Keratinocyte (primary cell): ENCODE measurements around the gene NDRG4. TPM values are rescaled to one million over a fixed set of nuclear protein-coding genes. Genes with fewer than 3 reads are reported as not detected.

Experiments used
- DNase-seq: peaks from one replicate; pipeline ENCODE4 v3.0.0-alpha.2; 2011; ENCODE audit warnings: low read depth, missing footprints, low spot score
- FAIRE-seq: peaks from 2 replicates; lab custom pipeline; 2011; peaks lifted over from hg19 to GRCh38; lab: Jason Lieb, UNC
- H2AFZ ChIP-seq: 2 replicates; pipeline ENCODE4 v1.6.0; 2012; ENCODE audit warnings: low read length, control low read depth, inconsistent platforms; ENCODE audit not compliant: control insufficient read depth
- H3K27ac ChIP-seq: 2 replicates; pipeline ENCODE4 v1.5.1; 2011; ENCODE audit warnings: low read length; ENCODE audit not compliant: control insufficient read depth, insufficient read depth
- H3K27me3 ChIP-seq: 3 replicates; pipeline ENCODE4 v1.6.0; 2011; ENCODE audit warnings: low read length; ENCODE audit not compliant: control insufficient read depth, insufficient read depth; ENCODE audit errors: extremely low read depth
- H3K36me3 ChIP-seq, 2 experiments: 2 replicates in 1 of 2; 3 replicates in 1 of 2; pipeline ENCODE4 v1.5.1; 2011; ENCODE audit warnings: low read length in 2 of 2, mild to moderate bottlenecking in 1 of 2; ENCODE audit not compliant: control insufficient read depth in 2 of 2, insufficient read depth in 2 of 2; ENCODE audit errors: extremely low read depth in 1 of 2
- H3K4me1 ChIP-seq: 3 replicates; pipeline ENCODE4 v1.5.1; 2011; ENCODE audit warnings: low read length; ENCODE audit not compliant: control insufficient read depth, insufficient read depth; ENCODE audit errors: extremely low read depth
- H3K4me2 ChIP-seq: 3 replicates; pipeline ENCODE4 v1.6.0; 2011; ENCODE audit warnings: low read depth, low read length; ENCODE audit not compliant: control insufficient read depth, insufficient read depth; ENCODE audit errors: extremely low read depth
- H3K4me3 ChIP-seq, 3 experiments: fragments of 200-600 bp in 1 of 3; sonication (generic) in 1 of 3; 2 replicates in 2 of 3; 3 replicates in 1 of 3; pipeline ENCODE4 v1.5.1; 2011 to 2016; ENCODE audit warnings: low read length in 3 of 3, mild to moderate bottlenecking in 3 of 3, control low read depth in 2 of 3, inconsistent platforms in 1 of 3, low read depth in 1 of 3, mixed read lengths in 1 of 3, mixed run types in 1 of 3, moderate library complexity in 1 of 3; ENCODE audit not compliant: control insufficient read depth in 2 of 3, insufficient read depth in 2 of 3; ENCODE audit errors: extremely low read depth in 1 of 3
- H3K79me2 ChIP-seq: 2 replicates; pipeline ENCODE4 v1.6.0; 2012; ENCODE audit warnings: low read length; ENCODE audit not compliant: control insufficient read depth, insufficient read depth
- H3K9ac ChIP-seq: 3 replicates; pipeline ENCODE4 v1.6.0; 2011; ENCODE audit warnings: low read length; ENCODE audit not compliant: control insufficient read depth, insufficient read depth; ENCODE audit errors: extremely low read depth
- H3K9me1 ChIP-seq: 3 replicates; pipeline ENCODE4 v1.6.0; 2011; ENCODE audit warnings: low read length; ENCODE audit not compliant: control insufficient read depth, insufficient read depth; ENCODE audit errors: extremely low read depth
- H3K9me3 ChIP-seq: 2 replicates; pipeline ENCODE4 v1.5.1; 2012; ENCODE audit warnings: low read depth, low read length; ENCODE audit not compliant: control insufficient read depth
- H4K20me1 ChIP-seq: 3 replicates; pipeline ENCODE4 v1.6.0; 2011; ENCODE audit warnings: low read length; ENCODE audit not compliant: control insufficient read depth, insufficient read depth; ENCODE audit errors: extremely low read depth
- EZH2 ChIP-seq: IDR thresholded peaks from one replicate; pipeline ENCODE4 v1.6.1; 2012; ENCODE audit warnings: inconsistent platforms, mild to moderate bottlenecking, low read length, moderate library complexity
- dilution Hi-C: fragments of 300-500 bp; cut with MboI; formaldehyde crosslinking; loops from one replicate; pipeline ENCODE4 v1.7.0; 2020; ENCODE audit warnings: low sequenced_read_pairs; ENCODE audit not compliant: extremely low pct_ligation_motif_present
- polyA plus RNA-seq, 5 experiments: library from polyadenylated mRNA; depleted of rRNA in 3 of 5; stranded (reverse) in 3 of 5; stranded (forward) in 1 of 5; unstranded in 1 of 5; fragments of >200 nt; gene quantifications; 1 replicate in 1 of 5; 2 replicates in 3 of 5; 3 replicates in 1 of 5; pipeline versions ENCODE4 v1.2.1 to v1.2.3, GENCODE V29; 2011 to 2012; ENCODE audit warnings: missing spikeins in 2 of 5, low read depth in 1 of 5, low replicate concordance in 1 of 5
- TF ChIP-seq, protein P1 (sequence below), 3 experiments: IDR thresholded peaks in 1 of 3; conservative IDR thresholded peaks in 1 of 3; optimal IDR thresholded peaks in 1 of 3; 2 replicates in 2 of 3; 3 replicates in 1 of 3; pipeline versions ENCODE3 to v1.5.1; 2011; ENCODE audit warnings: low read length in 3 of 3, mild to moderate bottlenecking in 3 of 3, moderate library complexity in 2 of 3, control low read depth in 1 of 3, inconsistent platforms in 1 of 3; ENCODE audit not compliant: insufficient read depth in 2 of 3; ENCODE audit errors: extremely low read depth in 1 of 3

The NDRG4 gene
- polyA plus RNA-seq, 1 donor (not counting 4 experiments of a cell fraction or from before 2014, with no cell fraction given) = 1.1 TPM

DNA sequence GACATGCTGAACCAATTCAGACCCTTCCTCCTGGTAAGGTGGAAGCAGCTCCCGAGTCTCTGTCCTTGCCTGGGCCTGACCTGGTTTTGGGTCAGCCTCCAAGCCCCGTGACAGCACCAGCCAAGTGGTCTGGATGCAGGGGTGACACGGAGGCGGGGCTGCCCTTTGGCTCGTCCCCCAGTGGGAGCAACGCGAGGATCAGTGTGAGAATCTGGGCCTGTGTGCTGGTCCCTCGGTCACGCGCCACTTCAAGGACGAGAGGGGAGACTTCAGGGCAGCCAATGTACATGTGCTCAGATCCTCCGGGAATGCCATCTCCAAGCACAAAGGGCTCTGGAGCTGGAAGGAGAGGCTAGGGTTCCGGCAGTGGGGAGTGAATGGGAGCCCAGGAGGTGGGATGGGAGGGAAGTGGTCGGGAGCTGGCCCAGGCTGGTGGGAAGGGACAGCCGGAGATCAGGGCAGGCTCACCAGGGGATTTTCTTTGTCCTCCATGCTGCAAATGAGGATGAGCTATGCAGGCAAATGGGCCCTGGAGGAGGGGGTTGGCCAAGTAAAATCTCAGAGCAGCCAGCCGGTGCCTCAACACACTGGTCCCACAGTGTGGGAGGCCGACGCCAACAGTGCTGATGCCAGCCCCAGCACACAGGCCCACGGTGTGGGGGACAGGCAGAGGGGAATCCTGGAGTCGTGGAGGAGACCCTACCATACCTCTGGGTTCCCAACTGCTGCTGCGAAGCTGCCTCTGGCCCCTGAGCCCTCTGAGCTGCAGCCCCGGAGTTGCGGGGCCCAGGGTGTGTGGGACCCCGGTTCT is 4.2 kb upstream of the NDRG4 start:
- TF ChIP-seq EZH2 = no peak
- TF ChIP-seq, protein P1, sequence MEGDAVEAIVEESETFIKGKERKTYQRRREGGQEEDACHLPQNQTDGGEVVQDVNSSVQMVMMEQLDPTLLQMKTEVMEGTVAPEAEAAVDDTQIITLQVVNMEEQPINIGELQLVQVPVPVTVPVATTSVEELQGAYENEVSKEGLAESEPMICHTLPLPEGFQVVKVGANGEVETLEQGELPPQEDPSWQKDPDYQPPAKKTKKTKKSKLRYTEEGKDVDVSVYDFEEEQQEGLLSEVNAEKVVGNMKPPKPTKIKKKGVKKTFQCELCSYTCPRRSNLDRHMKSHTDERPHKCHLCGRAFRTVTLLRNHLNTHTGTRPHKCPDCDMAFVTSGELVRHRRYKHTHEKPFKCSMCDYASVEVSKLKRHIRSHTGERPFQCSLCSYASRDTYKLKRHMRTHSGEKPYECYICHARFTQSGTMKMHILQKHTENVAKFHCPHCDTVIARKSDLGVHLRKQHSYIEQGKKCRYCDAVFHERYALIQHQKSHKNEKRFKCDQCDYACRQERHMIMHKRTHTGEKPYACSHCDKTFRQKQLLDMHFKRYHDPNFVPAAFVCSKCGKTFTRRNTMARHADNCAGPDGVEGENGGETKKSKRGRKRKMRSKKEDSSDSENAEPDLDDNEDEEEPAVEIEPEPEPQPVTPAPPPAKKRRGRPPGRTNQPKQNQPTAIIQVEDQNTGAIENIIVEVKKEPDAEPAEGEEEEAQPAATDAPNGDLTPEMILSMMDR (optimal IDR thresholded peaks at IDR 0.05 in 1 of 3, IDR thresholded peaks at IDR 0.05 in 1 of 3, conservative IDR thresholded peaks at IDR 0.05 in 1 of 3; ENCODE audit: extremely low read depth in 1 of 3, insufficient read depth in 2 of 3, low read length in 3 of 3) = no peak
- Histone ChIP-seq H3K4me3 (no peak overlapping the region), H3K36me3 (no peaks in the 10 kb centered on the region), H3K27ac (no peak overlapping the region), H3K4me2 (no peak overlapping the region), H3K27me3 (peaks cover 14% of the 10 kb centered on the region), H3K9me3 (no peaks in the 10 kb centered on the region), H2AFZ (no peak overlapping the region), H3K9me1 (no peaks in the 10 kb centered on the region), H4K20me1 (no peaks in the 10 kb centered on the region), H3K79me2 (no peaks in the 10 kb centered on the region), H3K9ac (no peak overlapping the region), H3K4me1 (no peaks in the 10 kb centered on the region)
- dilution Hi-C loops = no loop called here
- FAIRE-seq (no peak), DNase-seq (no peak)

DNA sequence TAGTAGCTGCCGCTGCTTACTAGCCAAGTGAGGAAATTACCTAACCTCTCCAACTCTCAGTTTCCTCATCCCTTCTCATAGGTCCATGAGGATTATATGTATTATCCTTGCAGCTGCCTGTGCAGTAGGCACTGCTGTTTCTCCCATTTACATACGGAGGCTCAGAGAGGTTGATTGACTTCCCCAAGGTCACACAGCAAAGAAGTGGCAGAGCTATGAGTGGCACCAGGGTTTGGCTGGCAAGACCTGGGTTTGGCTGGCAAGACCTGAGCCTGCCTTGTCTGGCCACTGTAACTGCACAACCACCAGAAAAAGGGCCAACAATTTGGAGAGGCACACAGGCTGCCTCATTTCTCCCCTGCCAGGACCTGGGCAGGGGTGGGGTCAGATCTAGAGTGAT is 2.5 kb upstream of the NDRG4 start:
- Histone ChIP-seq H3K9me3 (no peaks in the 10 kb centered on the region), H3K9me1 (no peaks in the 10 kb centered on the region), H3K9ac (no peak overlapping the region), H2AFZ (no peak overlapping the region), H3K36me3 (no peaks in the 10 kb centered on the region), H3K4me2 (no peak overlapping the region), H3K79me2 (no peaks in the 10 kb centered on the region), H3K4me3 (no peak overlapping the region), H4K20me1 (no peaks in the 10 kb centered on the region), H3K27ac (no peak overlapping the region), H3K27me3 (peaks cover 29% of the 10 kb centered on the region), H3K4me1 (peaks cover 3% of the 10 kb centered on the region)
- no peak for FAIRE-seq
- DNase-seq = no peak
- dilution Hi-C loops = no loop called here
- TF ChIP-seq EZH2 = no peak
- TF ChIP-seq, protein P1 (optimal IDR thresholded peaks at IDR 0.05 in 1 of 3, IDR thresholded peaks at IDR 0.05 in 1 of 3, conservative IDR thresholded peaks at IDR 0.05 in 1 of 3; ENCODE audit: extremely low read depth in 1 of 3, insufficient read depth in 2 of 3, low read length in 3 of 3) = no peak
